ENCODE data around the gene GPR65.
"Not testable (repeated sequence)": the region's sequence is repeated elsewhere in the genome, so short reads cannot be mapped to it uniquely, and the experiment has no call there.

The GPR65 gene

GRCh38 chr14:88004506-88005036, 364 bp upstream of the GPR65 start:
- DNase-seq (ENCODE audit: low spot score), result no peak

GRCh38 chr14:88005978-88006851, 1.3 kb downstream of the GPR65 start:
- no peak for DNase-seq (ENCODE audit: low spot score)

- no peak for DNase-seq (ENCODE audit: low spot score)
Measured at GRCh38 chr14:88007608-88008007, 2.7 kb downstream of the GPR65 start.

- no peak for DNase-seq (ENCODE audit: low spot score)
Measured at GRCh38 chr14:88008039-88008742, 3.3 kb downstream of the GPR65 start.

- DNase-seq (ENCODE audit: low spot score), result no peak
Measured at GRCh38 chr14:88009486-88009885, 4.6 kb downstream of the GPR65 start.

GRCh38 chr14:88010331-88010730, 5.4 kb downstream of the GPR65 start:
- DNase-seq (ENCODE audit: low spot score), result no peak

DNA sequence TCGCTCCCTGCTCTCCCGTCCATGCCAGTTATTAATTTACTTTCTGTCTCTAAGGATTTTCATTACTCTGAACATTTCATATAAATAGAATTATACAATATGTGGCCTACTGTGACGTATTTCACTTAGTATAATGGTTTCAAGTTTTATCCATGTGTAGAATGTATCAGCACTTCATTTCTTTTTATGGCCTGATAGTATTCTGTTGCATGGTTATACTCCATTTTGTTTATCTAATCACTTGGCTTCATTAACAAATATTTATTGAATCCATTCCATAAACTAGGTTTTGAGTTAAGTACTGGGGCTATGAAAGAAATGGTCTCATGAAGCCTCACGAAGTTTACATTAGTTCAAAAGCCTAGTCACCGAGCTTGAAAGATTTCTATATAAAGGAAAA, 7.6 kb downstream of the GPR65 start:
- DNase-seq (ENCODE audit: low spot score), result no peak

DNA sequence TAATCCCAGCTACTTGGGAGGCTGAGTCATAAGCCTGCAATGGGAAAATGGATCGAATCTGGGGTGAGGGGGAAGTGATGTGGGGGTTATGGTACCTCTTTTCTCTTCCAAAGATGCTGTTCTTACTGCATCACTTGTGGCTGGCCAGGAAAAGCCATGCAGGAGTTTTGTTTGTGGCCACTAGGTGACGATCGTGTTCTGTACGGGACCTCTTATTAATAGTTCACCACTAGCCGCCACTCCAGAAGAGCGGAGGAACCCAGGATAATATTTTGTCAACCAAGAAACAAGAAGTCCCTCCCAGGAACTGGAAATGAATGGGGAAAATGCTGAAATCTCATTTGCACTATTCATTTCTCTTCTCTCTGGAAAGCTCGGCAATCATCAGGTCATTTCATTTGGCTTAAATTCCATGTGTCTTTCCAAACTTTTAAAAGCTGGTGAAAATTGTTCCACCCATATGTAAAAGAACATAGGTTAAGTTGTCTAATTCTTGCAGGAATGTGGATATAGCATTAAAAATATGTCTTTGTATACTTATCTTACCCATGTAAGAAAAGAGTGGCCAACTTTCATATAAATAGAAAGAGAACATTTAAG, 8.9 kb downstream of the GPR65 start:
- peak; percentile 79 for DNase-seq (ENCODE audit: low spot score)

- DNase-seq (ENCODE audit: low spot score), result no peak
Measured at GRCh38 chr14:88016768-88017167, 11.8 kb downstream of the GPR65 start.

DNA sequence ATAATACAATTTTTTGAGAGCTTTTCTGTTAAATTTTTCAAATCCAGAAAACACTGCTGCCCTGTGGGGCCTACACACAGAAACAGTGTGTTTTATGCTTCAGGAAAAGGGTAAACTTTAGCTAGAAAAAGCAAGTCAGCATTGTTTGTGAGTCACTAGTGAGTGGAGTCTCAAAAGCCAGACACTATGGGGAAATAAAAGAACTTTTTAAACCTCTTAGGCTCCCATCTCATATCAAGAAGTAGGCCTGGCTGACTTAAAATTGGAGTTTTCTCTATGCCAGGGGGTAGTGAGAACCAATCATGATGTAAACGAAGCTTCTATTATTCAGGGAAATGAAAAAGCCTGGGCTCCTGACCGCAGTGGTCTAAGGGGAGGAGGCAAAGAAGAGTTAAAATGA, 12.6 kb downstream of the GPR65 start:
- DNase-seq (ENCODE audit: low spot score), result no peak

- DNase-seq (ENCODE audit: low spot score), result no peak
Measured at GRCh38 chr14:88023658-88024187, 18.8 kb downstream of the GPR65 start.

DNA sequence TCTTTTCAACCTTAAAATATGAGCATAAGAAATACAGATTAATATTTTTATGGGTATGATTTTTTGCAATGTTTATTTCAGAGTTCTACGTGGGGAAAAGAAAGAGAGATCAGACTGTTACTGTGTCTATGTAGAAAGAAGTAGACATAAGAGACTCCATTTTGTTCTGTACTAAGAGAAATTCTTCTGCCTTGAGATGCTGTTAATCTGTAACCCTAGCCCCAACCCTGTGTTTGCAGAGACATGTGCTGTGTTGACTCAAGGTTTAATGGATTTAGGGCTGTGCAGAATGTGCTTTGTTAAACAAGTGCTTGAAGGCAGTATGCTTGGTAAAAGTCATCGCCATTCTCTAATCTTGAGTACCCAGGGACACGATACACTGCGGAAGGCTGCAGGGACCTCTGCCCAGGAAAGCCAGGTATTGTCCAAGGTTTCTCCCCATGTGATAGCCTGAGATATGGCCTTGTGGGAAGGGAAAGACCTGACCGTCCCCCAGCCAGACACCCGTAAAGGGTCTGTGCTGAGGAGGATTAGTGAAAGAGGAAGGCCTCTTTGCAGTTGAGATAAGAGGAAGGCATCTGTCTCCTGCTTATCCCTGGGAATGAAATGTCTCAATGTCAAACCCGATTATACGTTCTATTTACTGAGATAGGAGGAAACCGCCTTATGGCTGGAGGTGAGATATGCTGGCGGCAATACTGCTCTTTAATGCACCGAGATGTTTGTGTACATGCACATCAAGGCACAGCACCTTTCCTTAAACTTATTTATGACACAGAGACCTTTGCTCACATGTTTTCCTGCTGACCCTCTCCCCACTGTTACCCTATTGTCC, 19.5 kb downstream of the GPR65 start:
- not testable (repeated sequence) for DNase-seq (ENCODE audit: low spot score)

DNA sequence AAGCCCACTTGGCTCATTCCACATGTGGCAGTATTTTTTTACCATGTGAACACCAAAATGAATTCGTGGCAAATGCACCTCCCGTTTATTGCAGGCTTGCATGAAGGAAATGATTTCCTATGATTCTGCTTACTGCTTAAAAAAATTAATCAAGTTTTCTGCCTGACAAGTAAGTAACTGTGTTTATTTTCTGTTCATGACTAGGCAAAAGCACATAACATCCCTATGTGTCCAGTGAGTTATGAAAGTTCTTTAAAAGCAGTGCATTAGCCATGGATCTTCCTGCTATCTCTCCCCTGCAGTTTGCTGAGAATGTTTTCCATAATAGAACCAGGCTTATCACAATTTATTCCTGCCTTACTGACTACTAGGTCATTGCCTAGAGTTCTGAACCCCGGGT, 20.4 kb downstream of the GPR65 start:
- no peak for DNase-seq (ENCODE audit: low spot score)

DNA sequence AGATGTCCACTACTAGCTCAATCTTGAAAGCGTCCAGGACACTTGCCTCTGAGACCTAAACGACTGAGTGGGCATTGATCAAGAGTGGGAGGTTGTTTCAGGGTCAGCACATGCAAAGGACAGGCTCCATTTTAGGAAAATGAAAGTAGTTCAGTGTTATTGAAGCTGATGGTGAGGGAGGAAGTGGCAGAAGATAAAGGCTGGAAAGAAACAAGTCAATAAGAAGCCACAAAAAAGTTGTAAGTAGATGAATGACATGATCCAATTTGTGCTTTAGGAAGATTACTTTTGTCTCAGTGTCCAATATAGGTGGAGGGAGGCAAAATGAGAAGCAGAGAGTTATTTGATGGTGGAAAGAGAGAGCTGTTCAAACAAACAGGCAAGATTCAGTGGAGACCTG, 22.0 kb downstream of the GPR65 start:
- no peak for DNase-seq (ENCODE audit: low spot score)

GRCh38 chr14:88029500-88029899, 24.6 kb downstream of the GPR65 start:
- no peak for DNase-seq (ENCODE audit: low spot score)

GRCh38 chr14:88030079-88030478, 25.1 kb downstream of the GPR65 start:
- no peak for DNase-seq (ENCODE audit: low spot score)

- no peak for DNase-seq (ENCODE audit: low spot score)
Measured at GRCh38 chr14:88030892-88031291, 26.0 kb downstream of the GPR65 start.

DNA sequence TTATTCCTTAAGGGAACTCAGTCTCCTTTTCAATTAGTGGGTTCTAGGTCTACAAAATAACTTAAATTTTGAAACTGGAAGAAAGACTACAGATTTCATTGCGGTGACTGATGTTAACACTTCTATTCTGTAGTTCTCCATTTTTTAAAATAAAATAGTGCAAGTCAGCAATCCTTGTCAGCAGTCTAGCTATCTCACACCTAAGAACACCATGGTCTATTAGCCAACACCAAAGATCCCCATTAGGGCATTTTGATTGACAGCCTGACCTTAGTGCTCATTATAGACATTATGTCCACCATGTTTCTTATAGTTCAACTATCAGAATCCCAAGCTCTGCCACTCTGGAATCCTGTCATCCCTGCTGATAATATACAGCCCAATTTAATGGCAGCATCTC, 27.4 kb downstream of the GPR65 start:
- no peak for DNase-seq (ENCODE audit: low spot score)

DNA sequence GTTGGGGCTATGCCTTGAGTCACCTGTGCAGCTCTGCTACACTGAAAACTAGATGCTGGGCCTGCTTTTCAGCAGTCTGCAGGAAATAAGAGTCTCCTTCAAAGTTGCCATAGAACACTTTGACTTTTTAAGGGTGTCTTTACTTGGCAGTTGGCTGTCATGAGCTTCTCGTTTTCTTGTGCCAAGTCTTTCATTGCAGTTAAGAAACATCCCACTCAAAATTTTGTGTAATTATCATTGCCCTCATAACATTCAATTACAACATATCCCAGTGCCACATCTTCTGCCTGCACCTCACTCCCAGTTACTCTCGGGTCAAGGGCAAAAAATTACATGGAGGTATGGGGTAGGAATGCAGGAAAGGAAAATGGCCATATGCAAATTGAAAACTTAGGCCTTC, 29.1 kb downstream of the GPR65 start:
- no peak for DNase-seq (ENCODE audit: low spot score)

DNA sequence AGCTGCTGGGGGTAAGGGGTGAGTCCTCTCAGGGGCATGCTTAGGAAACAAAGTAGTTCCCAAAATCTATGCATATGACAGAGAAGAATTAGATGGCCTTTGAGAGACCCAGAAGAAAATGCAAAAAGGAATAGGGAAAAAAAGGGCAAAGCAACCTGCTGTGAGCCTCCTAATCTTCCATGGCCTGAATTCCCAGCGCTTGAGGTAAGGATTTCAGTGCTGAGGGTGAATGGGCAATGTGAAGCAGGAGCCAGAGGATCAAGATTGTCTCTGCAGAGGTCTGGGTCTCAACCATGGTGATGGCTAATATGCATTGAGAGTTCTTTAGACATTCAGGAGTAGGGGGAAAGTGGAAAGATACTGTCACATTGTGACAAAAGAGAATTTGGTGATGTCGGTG, 31.5 kb downstream of the GPR65 start:
- no peak for DNase-seq (ENCODE audit: low spot score)

- no peak for DNase-seq (ENCODE audit: low spot score)
Measured at GRCh38 chr14:88037325-88037724, 32.4 kb downstream of the GPR65 start.

DNA sequence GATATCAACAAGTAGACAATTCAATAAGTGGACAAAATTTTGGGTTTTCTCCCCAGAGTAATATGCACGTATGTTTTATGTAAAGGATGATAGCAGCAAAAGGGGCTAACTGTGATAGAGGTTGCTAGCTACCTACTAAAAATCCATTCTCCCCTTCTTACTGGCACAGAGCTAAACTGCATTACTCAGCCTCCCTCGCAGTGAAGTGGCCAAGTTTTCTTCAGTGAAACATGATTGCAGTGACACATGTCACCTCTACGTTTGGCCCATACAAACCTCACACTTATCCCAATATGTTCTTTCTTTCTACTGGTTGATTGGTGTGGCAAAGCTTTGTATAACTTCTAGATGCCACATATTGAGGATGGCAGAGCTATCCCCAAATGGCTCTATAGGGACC, 34.3 kb downstream of the GPR65 start:
- DNase-seq (ENCODE audit: low spot score), result no peak
